ENCODE data around the gene PIGK. TPM values are rescaled to one million over a fixed set of nuclear protein-coding genes. Genes with fewer than 3 reads are reported as not detected.
A peak's percentile ranks its signal among the peaks of the same experiment; 100 is the strongest.

PIGK gene
- total RNA-seq, 1 experiment from 2014 or later = 53.7 TPM

- DNase-seq (ENCODE audit: low read depth) = no peak
Measured at GRCh38 chr1:77100875-77101274, 118.4 kb downstream of the PIGK start.

- no peak for DNase-seq (ENCODE audit: low read depth)
Measured at GRCh38 chr1:77096496-77097255, 122.6 kb downstream of the PIGK start.

- DNase-seq (ENCODE audit: low read depth) = peak; percentile 17
Measured at GRCh38 chr1:77095236-77095635, 124.0 kb downstream of the PIGK start.

- no peak for DNase-seq (ENCODE audit: low read depth)
Measured at GRCh38 chr1:77089756-77090155, 129.5 kb downstream of the PIGK start.

- no peak for DNase-seq (ENCODE audit: low read depth)
Measured at GRCh38 chr1:77085109-77085508, 134.1 kb downstream of the PIGK start.

- no peak for DNase-seq (ENCODE audit: low read depth)
Measured at GRCh38 chr1:77084457-77084856, 134.8 kb downstream of the PIGK start.

- no peak for DNase-seq (ENCODE audit: low read depth)
Measured at GRCh38 chr1:77081834-77082233, 137.4 kb downstream of the PIGK start.

GRCh38 chr1:77076759-77077158, 142.5 kb downstream of the PIGK start:
- no peak for DNase-seq (ENCODE audit: low read depth)

GRCh38 chr1:77068013-77068412, 151.2 kb downstream of the PIGK start:
- DNase-seq (ENCODE audit: low read depth) = no peak

GRCh38 chr1:77065693-77066342, 153.4 kb downstream of the PIGK start:
- DNase-seq (ENCODE audit: low read depth) = no peak

- no peak for DNase-seq (ENCODE audit: low read depth)
Measured at GRCh38 chr1:77064246-77064645, 155.0 kb downstream of the PIGK start.

GRCh38 chr1:77063118-77063517, 156.1 kb downstream of the PIGK start:
- no peak for DNase-seq (ENCODE audit: low read depth)

- DNase-seq (ENCODE audit: low read depth) = no peak
Measured at GRCh38 chr1:77061162-77061561, 158.1 kb downstream of the PIGK start.

GRCh38 chr1:77060000-77060399, 159.2 kb downstream of the PIGK start:
- DNase-seq (ENCODE audit: low read depth) = no peak

- DNase-seq (ENCODE audit: low read depth) = no peak
Measured at GRCh38 chr1:77057994-77058585, 161.1 kb downstream of the PIGK start.

GRCh38 chr1:77056525-77056924, 162.7 kb downstream of the PIGK start:
- DNase-seq (ENCODE audit: low read depth) = peak; percentile 67

- no peak for DNase-seq (ENCODE audit: low read depth)
Measured at GRCh38 chr1:77051425-77051824, 167.8 kb downstream of the PIGK start.

GRCh38 chr1:77048615-77049005, 170.6 kb downstream of the PIGK start:
- no peak for DNase-seq (ENCODE audit: low read depth)

GRCh38 chr1:77047978-77048614, 171.1 kb downstream of the PIGK start:
- DNase-seq (ENCODE audit: low read depth) = no peak

GRCh38 chr1:77047575-77047974, 171.7 kb downstream of the PIGK start:
- no peak for DNase-seq (ENCODE audit: low read depth)

- no peak for DNase-seq (ENCODE audit: low read depth)
Measured at GRCh38 chr1:77044133-77044849, 174.9 kb downstream of the PIGK start.

- DNase-seq (ENCODE audit: low read depth) = no peak
Measured at GRCh38 chr1:77040826-77041225, 178.4 kb downstream of the PIGK start.
